NB4 (cell line): Measurements from ENCODE around the gene OR8A1.
"Not testable (repeated sequence)": the region's sequence is repeated elsewhere in the genome, so short reads cannot be mapped to it uniquely, and the experiment has no call there.

ENCODE experiments used
- DNase-seq: peaks from one replicate; pipeline ENCODE4 v3.0.0; 2010; ENCODE audit warnings: low read depth
- H3K4me3 ChIP-seq: one replicate; pipeline ENCODE4 v1.5.1; 2011; ENCODE audit warnings: mild to moderate bottlenecking, low read depth, low read length, moderate library complexity
- CTCF ChIP-seq: IDR thresholded peaks from one replicate; pipeline ENCODE4 v1.5.1; 2012; ENCODE audit warnings: low read depth, low read length
- MYC ChIP-seq: IDR thresholded peaks from 2 replicates; pipeline ENCODE4 v1.6.1; 2011; ENCODE audit warnings: low read depth, low read length
- POLR2A ChIP-seq: IDR thresholded peaks from 2 replicates; pipeline ENCODE4 v1.6.1; 2011; ENCODE audit warnings: mild to moderate bottlenecking; ENCODE audit not compliant: insufficient read length; ENCODE audit errors: extremely low read depth
- TF ChIP-seq, protein P1 (sequence below): IDR thresholded peaks from 2 replicates; pipeline ENCODE4 v1.6.1; 2011; ENCODE audit warnings: low read depth, low read length

Gene OR8A1

GRCh38 chr11:124595302-124595701 is 25.5 kb downstream of the OR8A1 start:
- TF ChIP-seq POLR2A = no peak
- no peak for TF ChIP-seq CTCF
- TF ChIP-seq, protein P1, sequence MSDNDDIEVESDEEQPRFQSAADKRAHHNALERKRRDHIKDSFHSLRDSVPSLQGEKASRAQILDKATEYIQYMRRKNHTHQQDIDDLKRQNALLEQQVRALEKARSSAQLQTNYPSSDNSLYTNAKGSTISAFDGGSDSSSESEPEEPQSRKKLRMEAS = no peak
- TF ChIP-seq MYC = no peak
- H3K4me3 ChIP-seq = no peak overlapping the region

DNA sequence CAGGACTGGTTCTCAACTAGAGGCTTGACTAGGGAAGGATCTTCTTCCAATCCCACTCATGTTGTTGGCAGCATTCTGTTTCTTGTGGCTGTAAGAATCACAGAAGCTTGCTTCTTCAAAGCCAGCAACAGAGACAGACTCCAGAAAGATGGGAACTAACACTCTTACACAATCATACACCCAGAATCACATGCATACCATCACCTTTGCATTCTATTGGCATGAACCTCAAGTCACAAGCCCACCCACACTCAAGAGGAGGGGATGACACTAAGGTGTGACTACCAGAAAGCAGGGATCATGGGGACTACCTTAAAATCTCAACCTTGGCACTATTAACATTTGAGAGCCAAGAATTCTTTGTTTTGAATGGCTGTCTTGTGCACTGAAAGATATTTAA is 27.8 kb downstream of the OR8A1 start:
- no peak for TF ChIP-seq MYC
- TF ChIP-seq POLR2A = no peak
- TF ChIP-seq, protein P1 = no peak
- no peak for TF ChIP-seq CTCF
- no peak for DNase-seq
- no peak overlapping the region for H3K4me3 ChIP-seq

More at GRCh38 chr11:124595302-124595701, 25.5 kb downstream of the OR8A1 start:
- DNase-seq = no peak

GRCh38 chr11:124600621-124601320 is 31.0 kb downstream of the OR8A1 start:
- H3K4me3 ChIP-seq = no peak overlapping the region
- TF ChIP-seq, protein P1 = no peak
- TF ChIP-seq POLR2A = no peak
- TF ChIP-seq CTCF = no peak
- no peak for TF ChIP-seq MYC
- DNase-seq = no peak

GRCh38 chr11:124602193-124602592 is 32.4 kb downstream of the OR8A1 start:
- no peak for DNase-seq
- TF ChIP-seq MYC (no peak), POLR2A (no peak), CTCF (no peak)
- TF ChIP-seq, protein P1 = no peak
- H3K4me3 ChIP-seq = no peak overlapping the region

DNA sequence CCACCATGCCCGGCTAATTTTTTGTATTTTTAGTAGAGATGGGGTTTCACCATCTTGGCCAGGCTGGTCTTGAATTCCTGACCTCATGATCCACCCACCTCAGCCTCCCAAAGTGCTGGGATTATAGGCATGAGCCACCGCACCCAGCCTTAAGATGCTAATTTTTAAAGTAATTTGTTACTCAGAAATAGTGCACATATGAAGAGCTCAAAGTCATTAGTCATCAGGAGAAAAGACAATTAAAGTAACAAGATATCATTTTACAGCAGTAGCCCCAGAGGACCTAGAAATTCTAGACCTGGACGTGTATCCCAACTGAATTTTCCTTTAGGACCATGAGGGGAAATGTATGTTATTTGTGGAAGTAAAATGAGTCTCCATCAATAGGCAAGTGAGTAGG is 32.9 kb downstream of the OR8A1 start:
- not testable (repeated sequence) for H3K4me3 ChIP-seq, DNase-seq

- peak; percentile 48 for DNase-seq
- no peak for TF ChIP-seq POLR2A
- TF ChIP-seq, protein P1 = 0 out of 2 replicates have a peak, but pooled peaks have one; percentile 10
- TF ChIP-seq CTCF = no peak
- no peak for TF ChIP-seq MYC
- no peak overlapping the region for H3K4me3 ChIP-seq
Measured at GRCh38 chr11:124605719-124606118, 35.9 kb downstream of the OR8A1 start.
